ENCODE measurements around the gene HIPK2.

The HIPK2 gene

GRCh38 chr7:139753081-139753692 lies 24.6 kb downstream of the HIPK2 start:
- no peaks in the 10 kb centered on the region for H3K27me3 ChIP-seq
- DNase-seq, result no peak
- TF ChIP-seq CTCF (IDR thresholded peaks at IDR 0.05; ENCODE audit: low read depth, low read length), result no peak
- H3K9me3 ChIP-seq, result no peaks in the 10 kb centered on the region
- H3K4me3 ChIP-seq (ENCODE audit: low read depth, low read length), result no peak overlapping the region
- no peaks in the 10 kb centered on the region for H3K4me1 ChIP-seq
- H3K36me3 ChIP-seq, result 0 out of 2 replicates have a peak, but pooled peaks cover 4% of the 10 kb centered on the region

GRCh38 chr7:139752604-139753003 lies 25.2 kb downstream of the HIPK2 start:
- no peaks in the 10 kb centered on the region for H3K4me1 ChIP-seq

GRCh38 chr7:139752148-139752547 lies 25.6 kb downstream of the HIPK2 start:
- 0 out of 2 replicates have a peak, but pooled peaks cover 4% of the 10 kb centered on the region for H3K36me3 ChIP-seq
- no peaks in the 10 kb centered on the region for H3K27me3 ChIP-seq
- H3K9me3 ChIP-seq, result no peaks in the 10 kb centered on the region
- no peaks in the 10 kb centered on the region for H3K4me1 ChIP-seq
- TF ChIP-seq CTCF (IDR thresholded peaks at IDR 0.05; ENCODE audit: low read depth, low read length), result no peak
- no peak overlapping the region for H3K4me3 ChIP-seq (ENCODE audit: low read depth, low read length)
- no peak for DNase-seq

More at GRCh38 chr7:139752604-139753003, 25.2 kb downstream of the HIPK2 start:
- no peak for DNase-seq
- H3K4me3 ChIP-seq (ENCODE audit: low read depth, low read length), result no peak overlapping the region
- H3K9me3 ChIP-seq, result no peaks in the 10 kb centered on the region
- H3K36me3 ChIP-seq, result 0 out of 2 replicates have a peak, but pooled peaks cover 4% of the 10 kb centered on the region
- H3K27me3 ChIP-seq, result no peaks in the 10 kb centered on the region
- TF ChIP-seq CTCF (IDR thresholded peaks at IDR 0.05; ENCODE audit: low read depth, low read length), result no peak

GRCh38 chr7:139750459-139751095 lies 27.2 kb downstream of the HIPK2 start:
- H3K9me3 ChIP-seq, result no peaks in the 10 kb centered on the region
- H3K4me1 ChIP-seq, result no peaks in the 10 kb centered on the region
- TF ChIP-seq CTCF (IDR thresholded peaks at IDR 0.05; ENCODE audit: low read depth, low read length), result no peak
- H3K27me3 ChIP-seq, result no peaks in the 10 kb centered on the region
- no peak overlapping the region for H3K4me3 ChIP-seq (ENCODE audit: low read depth, low read length)
- H3K36me3 ChIP-seq, result 0 out of 2 replicates have a peak, but pooled peaks cover 4% of the 10 kb centered on the region
- no peak for DNase-seq

GRCh38 chr7:139749545-139749944 lies 28.3 kb downstream of the HIPK2 start:
- H3K9me3 ChIP-seq, result no peaks in the 10 kb centered on the region
- no peak for DNase-seq
- H3K36me3 ChIP-seq, result no peaks in the 10 kb centered on the region
- no peaks in the 10 kb centered on the region for H3K4me1 ChIP-seq
- no peaks in the 10 kb centered on the region for H3K27me3 ChIP-seq
- no peak for TF ChIP-seq CTCF (IDR thresholded peaks at IDR 0.05; ENCODE audit: low read depth, low read length)
- H3K4me3 ChIP-seq (ENCODE audit: low read depth, low read length), result no peak overlapping the region

GRCh38 chr7:139748941-139749340 lies 28.9 kb downstream of the HIPK2 start:
- H3K36me3 ChIP-seq, result no peaks in the 10 kb centered on the region
- DNase-seq, result no peak
- no peaks in the 10 kb centered on the region for H3K4me1 ChIP-seq
- no peak overlapping the region for H3K4me3 ChIP-seq (ENCODE audit: low read depth, low read length)
- H3K9me3 ChIP-seq, result no peaks in the 10 kb centered on the region
- H3K27me3 ChIP-seq, result no peaks in the 10 kb centered on the region
- no peak for TF ChIP-seq CTCF (IDR thresholded peaks at IDR 0.05; ENCODE audit: low read depth, low read length)

All from BE2C (cell line).